ENCODE measurements around the gene CENPK.

CENPK gene

GRCh38 chr5:65468633-65469032 is 94.3 kb downstream of the CENPK start:
- DNase-seq (ENCODE audit: extremely low spot score, insufficient read length, low read depth) (no peak), FAIRE-seq (no peak)

All from GM18507 (cell line).